Hepatic stellate cell (primary cell): ENCODE data around the gene FBRS.
"Not testable (repeated sequence)": the region's sequence is repeated elsewhere in the genome, so short reads cannot be mapped to it uniquely, and the experiment has no call there.

Source experiments
- DNase-seq: peaks from one replicate; pipeline ENCODE4 v3.0.0; 2011; ENCODE audit warnings: low spot score

The FBRS gene

DNA sequence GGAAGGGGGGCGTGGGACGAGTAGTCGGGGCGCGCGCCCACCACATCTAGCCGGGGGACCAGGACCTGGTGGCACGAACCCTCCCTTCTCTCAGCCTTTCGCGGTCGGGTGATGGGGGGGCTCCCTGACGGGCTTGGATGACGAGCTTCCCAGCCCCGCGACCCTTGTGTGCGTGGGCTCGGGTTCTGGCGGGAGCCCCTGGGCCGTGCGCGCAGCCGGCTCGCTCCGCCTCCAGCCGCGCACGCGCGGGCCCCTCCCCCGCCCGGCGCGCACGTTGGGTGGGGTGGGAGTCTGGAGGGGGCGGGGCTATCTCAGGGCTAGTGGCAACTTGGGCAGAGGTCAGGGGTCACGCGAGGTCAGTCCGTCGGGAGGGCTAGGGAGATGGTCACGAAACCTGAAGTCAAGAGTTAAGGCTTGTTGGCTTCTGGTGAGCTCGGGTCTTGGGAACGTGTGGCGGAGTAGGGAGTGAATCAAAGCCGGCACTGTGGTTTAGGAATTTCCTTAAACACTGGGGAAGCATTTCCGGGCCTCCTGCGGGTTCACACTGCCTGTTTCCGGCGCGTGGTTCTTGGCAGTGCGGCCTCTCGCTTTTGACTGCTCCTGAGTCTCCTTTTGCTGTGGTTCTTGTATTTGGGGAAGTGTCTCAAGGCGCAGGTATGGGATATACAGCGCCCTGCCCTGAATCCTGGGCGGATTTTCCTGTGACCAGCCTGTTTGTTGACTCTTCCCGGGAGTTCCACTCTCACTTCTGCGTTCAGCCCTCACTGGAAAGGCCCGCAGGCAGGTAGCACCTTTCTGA lies 40.8 kb downstream of the FBRS start, which contains the start of gene SRCAP:
Gene SRCAP, plus strand, starts transcription at position 356 of the 799 bp plus-strand sequence. CDS start 1,654 bp downstream, outside the sequence.
- peak; percentile 84 for DNase-seq

DNA sequence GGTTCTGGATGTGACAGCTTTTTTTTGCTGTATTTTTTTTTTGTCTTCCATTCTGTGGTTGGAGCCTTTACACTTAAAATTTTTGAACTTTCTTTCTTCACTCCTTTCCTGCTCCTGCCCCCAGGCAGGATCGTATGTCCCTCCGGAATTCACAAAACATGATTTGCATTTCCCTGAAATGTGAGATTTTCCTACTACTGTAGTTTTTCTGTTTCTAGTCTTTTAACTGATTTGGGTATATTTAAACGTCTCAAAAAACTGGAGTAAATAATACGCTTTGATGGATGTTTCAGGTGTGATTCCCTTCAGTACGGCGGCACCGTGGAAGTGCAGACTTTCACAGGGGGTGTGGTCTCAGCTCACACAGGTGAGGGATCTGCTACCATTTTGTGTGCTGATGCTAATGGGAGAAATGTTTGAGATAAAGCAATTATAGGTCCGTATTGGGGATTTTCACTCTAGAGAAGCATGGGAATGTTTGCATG lies 41.4 kb downstream of the FBRS start:
- no peak for DNase-seq

DNA sequence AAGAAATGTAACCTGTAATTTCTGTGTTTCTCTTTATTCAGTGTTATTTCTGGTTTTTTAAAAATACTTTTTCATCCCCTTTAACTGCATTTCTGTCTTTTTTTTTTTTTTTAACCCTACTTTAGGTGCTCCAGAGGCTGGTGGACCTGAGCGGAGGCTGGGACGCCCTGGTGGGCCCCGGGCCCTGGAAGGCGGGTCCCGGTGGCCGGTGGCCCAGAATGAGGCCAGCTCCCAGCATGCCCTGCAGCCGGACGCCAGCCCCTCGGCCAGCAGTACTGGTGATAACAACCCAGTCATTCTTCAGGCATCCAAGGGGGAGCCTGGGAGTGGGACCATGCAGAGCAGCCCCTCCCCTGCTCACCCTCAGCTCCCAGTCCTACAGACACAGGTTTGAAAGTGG lies 42.3 kb downstream of the FBRS start:
- no peak for DNase-seq

DNA sequence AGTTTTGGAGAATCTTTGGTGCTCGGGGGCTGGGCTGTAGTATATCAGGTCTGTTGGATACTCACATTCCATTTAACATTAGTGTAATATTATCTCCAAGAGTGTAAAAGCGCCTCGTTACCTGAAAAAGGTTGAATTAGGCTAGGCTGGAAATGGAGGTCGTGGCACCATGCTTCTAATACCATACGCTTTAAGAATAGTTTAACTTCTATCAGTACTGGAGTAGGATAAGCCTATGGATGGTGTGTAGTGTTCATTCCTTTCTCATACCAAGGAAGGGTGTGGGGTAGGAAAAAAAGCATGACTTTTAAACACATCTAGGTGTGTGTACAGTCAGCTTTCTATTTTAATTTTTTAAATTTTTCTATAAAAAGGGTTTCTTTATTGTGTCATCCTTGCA lies 42.7 kb downstream of the FBRS start:
- DNase-seq: no peak

DNA sequence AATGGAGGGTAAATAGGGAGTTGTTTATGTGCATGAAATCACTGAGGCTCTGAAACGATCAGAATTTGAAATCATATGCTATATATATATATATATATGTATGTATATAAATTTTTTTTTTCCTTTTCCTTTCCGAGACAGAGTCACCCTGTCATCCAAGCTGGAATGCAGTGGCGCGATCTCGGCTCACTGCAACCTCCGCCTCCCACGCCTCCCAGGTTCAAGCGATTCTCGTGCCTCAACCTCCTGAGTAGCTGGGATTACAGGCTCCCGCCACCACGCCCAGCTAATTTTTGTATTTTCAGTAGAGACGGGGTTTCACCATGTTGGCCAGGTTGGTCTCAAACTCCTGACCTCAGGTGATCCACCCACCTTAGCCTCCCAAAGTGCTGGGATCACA lies 44.8 kb downstream of the FBRS start:
- DNase-seq: not testable (repeated sequence)

DNA sequence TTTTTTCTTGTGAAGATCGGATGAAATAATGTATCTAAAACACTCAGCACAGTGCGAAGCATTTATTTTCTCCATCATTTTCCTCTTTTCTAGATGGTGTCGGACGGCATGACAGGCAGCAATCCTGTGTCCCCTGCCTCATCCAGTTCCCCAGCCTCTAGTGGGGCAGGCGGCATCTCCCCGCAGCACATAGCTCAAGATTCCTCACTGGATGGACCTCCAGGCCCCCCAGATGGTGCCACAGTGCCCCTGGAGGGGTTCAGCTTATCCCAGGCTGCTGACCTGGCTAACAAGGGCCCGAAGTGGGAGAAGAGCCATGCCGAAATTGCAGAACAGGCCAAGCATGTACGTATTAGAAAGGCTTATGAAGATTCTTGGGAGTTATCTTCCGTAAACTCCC lies 45.7 kb downstream of the FBRS start:
- no peak for DNase-seq

DNA sequence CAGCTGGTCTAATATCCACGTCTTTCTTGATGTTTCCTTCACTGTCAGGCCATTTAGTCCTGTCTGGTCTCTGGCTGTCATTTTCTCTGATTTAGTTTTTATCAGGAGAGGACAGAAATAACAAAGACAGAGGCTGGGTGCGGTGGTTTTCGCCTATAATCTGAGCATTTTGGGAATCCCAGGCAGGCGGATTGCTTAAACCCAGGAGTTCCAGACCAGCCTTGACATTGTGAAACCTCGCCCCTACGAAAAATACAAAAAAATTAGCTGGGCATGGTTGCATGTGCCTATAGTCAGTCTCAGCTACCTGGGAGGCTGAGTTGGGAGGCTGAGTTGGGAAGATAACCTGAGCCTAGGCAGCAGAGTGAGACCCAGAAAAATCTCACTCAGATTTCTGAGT lies 47.8 kb downstream of the FBRS start:
- no peak for DNase-seq

DNA sequence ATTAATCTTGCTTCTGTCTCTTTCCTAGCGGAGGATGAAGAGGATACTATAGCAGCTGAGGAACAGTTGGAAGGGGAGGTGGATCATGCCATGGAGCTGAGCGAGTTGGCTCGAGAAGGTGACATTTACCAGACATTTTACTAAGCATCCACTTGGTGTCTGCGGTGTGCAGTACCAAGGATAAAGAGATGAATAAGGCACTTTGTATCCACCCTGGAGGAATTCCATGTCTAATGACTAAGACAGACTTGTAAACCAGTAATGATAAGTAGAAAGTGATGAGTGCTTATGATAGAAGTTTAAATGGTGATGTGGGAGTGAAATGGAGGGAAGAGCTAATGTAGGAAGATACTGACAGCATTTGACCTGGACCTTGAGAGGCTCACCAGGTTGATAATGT lies 52.7 kb downstream of the FBRS start:
- DNase-seq: no peak

DNA sequence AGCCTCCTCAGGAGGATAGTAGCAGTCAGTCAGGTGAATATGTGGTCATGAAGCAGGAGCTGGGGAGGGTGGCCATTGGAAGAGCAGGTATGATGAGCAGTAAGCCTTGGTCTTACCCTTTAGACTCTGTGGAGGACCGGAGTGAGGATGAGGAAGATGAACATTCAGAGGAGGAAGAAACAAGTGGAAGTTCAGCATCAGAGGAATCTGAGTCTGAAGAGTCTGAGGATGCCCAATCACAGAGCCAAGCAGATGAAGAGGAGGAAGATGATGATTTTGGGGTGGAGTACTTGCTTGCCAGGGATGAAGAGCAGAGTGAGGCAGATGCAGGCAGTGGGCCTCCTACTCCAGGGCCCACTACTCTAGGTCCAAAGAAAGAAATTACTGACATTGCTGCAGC lies 53.5 kb downstream of the FBRS start:
- DNase-seq: no peak

DNA sequence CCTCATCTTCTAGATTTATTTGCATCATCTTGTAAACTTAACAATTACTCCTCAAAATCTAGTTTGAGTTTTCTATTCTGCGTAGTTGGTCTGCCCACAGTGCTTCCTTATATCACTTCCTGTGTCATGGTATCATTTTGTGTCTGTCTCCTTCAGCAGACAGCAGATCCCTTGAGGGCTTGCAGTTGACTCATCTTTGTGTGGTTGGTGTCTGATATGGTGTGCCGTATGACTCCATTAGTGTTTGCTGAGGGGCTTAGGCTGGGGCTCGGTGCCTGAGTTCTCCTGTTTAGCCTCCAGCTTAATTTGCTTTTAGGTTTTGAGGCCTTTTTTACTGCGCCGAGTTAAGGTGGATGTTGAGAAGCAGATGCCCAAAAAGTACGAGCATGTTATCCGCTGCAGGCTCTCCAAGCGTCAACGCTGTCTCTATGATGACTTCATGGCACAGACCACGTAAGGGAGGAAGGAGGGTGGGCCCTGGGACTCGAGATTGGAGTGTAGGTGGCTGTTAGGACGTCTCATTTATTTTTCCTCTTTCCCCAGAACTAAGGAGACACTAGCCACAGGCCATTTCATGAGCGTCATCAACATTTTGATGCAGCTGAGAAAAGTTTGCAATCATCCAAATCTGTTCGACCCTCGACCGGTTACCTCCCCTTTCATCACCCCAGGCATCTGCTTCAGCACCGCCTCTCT lies 57.7 kb downstream of the FBRS start:
- no peak for DNase-seq

DNA sequence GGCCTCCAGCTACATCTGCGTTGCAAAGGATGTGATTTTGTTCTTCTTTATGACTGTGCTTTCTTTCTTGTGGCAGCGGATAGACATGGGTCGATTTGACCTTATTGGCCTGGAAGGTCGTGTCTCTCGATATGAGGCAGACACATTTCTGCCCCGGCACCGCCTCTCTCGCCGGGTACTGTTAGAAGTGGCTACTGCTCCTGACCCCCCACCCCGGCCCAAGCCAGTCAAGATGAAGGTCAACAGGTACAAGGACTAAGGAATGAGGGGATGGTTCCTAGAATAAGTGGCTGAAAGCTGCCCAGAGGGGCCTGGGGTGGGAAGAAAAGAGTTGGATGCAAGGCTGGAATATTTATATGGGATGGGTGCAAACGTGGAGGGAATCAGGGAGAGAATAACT lies 61.9 kb downstream of the FBRS start:
- no peak for DNase-seq
